Measurements from ENCODE around the gene CYB5A.

The CYB5A gene

GRCh38 chr18:74228312-74228711, 63.5 kb downstream of the CYB5A start:
- no peak overlapping the region for H3K4me3 ChIP-seq (ENCODE audit: low read depth, low read length)
- no peak for DNase-seq (ENCODE audit: low read depth)
- in situ Hi-C loops (cut with HindIII; ENCODE audit: low sequenced_read_pairs) = no loop called here
- no peak for TF ChIP-seq CTCF (IDR thresholded peaks at IDR 0.05; ENCODE audit: low read depth, low read length, missing control alignments)

GRCh38 chr18:74226666-74227065, 65.1 kb downstream of the CYB5A start:
- DNase-seq (ENCODE audit: low read depth) = no peak
- H3K4me3 ChIP-seq (ENCODE audit: low read depth, low read length) = no peak overlapping the region
- TF ChIP-seq CTCF (IDR thresholded peaks at IDR 0.05; ENCODE audit: low read depth, low read length, missing control alignments) = no peak
- in situ Hi-C loops (cut with HindIII; ENCODE audit: low sequenced_read_pairs) = no loop called here

DNA sequence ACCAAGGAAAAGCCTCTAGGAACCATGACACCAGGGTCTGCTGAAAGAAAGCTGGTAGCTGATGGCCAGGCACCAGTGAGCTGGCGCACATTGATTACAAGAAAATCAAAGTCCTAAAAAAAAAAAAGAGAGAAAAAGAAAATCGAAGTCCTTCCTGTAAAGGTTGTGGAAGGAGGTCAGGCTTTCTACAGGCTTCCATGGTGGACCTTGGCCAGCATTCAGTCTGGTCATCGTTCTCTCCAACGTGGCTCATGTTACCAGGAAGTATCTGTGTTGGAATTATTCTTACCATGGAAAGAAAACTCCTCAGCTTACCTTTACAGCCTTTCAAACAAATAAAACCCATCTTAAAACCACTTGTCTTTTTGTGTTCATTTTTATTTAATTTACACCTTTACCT, 65.6 kb downstream of the CYB5A start:
- in situ Hi-C loops (cut with HindIII; ENCODE audit: low sequenced_read_pairs) = no loop called here
- no peak for TF ChIP-seq CTCF (IDR thresholded peaks at IDR 0.05; ENCODE audit: low read depth, low read length, missing control alignments)
- no peak overlapping the region for H3K4me3 ChIP-seq (ENCODE audit: low read depth, low read length)
- no peak for DNase-seq (ENCODE audit: low read depth)

DNA sequence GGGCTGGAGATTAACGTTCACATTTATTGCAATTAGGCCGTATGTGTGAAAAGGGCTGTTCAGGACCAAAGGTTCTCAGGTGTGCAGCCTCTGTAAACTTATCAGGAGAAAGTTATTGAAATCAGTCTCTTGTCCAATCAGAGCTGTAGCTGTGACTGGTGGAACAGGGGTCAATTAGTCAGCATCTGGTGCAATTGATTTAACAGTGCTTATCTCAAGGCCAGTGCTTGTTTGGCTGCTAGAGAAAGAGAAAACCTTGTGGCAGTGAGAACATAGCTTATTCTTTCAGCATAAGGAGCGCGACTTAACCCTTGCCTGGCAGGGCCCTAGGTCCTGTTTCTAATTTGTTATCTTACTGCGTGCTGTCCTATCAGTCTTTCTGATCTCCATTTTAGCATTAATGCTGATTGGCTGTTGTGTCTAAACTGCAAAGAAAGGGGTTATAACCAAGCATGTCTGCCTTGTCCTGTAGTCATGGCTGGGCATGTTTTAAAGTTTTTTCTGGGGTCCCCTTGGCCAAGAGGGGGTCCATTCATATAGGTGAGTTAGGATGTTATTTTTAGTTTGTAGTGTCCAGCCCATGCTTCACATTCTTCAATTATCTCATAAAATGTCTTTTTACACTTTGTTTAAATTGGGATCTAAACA, 66.4 kb downstream of the CYB5A start:
- no peak overlapping the region for H3K4me3 ChIP-seq (ENCODE audit: low read depth, low read length)
- TF ChIP-seq CTCF (IDR thresholded peaks at IDR 0.05; ENCODE audit: low read depth, low read length, missing control alignments) = no peak
- in situ Hi-C loops (cut with HindIII; ENCODE audit: low sequenced_read_pairs) = no loop called here
- no peak for DNase-seq (ENCODE audit: low read depth)

- TF ChIP-seq CTCF (IDR thresholded peaks at IDR 0.05; ENCODE audit: low read depth, low read length, missing control alignments) = no peak
- no peak for DNase-seq (ENCODE audit: low read depth)
- H3K4me3 ChIP-seq (ENCODE audit: low read depth, low read length) = no peak overlapping the region
- in situ Hi-C loops (cut with HindIII; ENCODE audit: low sequenced_read_pairs) = no loop called here
These were observed 68.9 kb downstream of the CYB5A start for GRCh38 chr18:74222710-74223494.

- no peak overlapping the region for H3K4me3 ChIP-seq (ENCODE audit: low read depth, low read length)
- in situ Hi-C loops (cut with HindIII; ENCODE audit: low sequenced_read_pairs) = no loop called here
- no peak for TF ChIP-seq CTCF (IDR thresholded peaks at IDR 0.05; ENCODE audit: low read depth, low read length, missing control alignments)
- DNase-seq (ENCODE audit: low read depth) = no peak
These were observed 70.7 kb downstream of the CYB5A start for GRCh38 chr18:74221081-74221480.

All from astrocyte of the cerebellum (primary cell).